Frontal cortex (tissue), 4 donors: ENCODE results near the gene ESR1. TPM values are rescaled to one million over a fixed set of nuclear protein-coding genes. Genes with fewer than 3 reads are reported as not detected.
"Not testable (repeated sequence)": the region's sequence is repeated elsewhere in the genome, so short reads cannot be mapped to it uniquely, and the experiment has no call there.

Experiments
- DNase-seq, 2 donors: peaks; one replicate each; pipeline ENCODE4 v3.0.0; 2012; ENCODE audit warnings: low spot score in 2 of 2
- FAIRE-seq: peaks from 2 replicates; lab custom pipeline; 2012; peaks lifted over from hg19 to GRCh38; lab: Jason Lieb, UNC
- total RNA-seq: library from RNA; depleted of rRNA; stranded (reverse); fragments of >200 nt; gene quantifications from one replicate; pipeline ENCODE4 v1.2.3, GENCODE V29; 2014
- donor health status: control.
- donor health status: control.
- donor health status: control.

The ESR1 gene
- total RNA-seq, 1 donor from 2014 or later: under 0.01 TPM

DNA sequence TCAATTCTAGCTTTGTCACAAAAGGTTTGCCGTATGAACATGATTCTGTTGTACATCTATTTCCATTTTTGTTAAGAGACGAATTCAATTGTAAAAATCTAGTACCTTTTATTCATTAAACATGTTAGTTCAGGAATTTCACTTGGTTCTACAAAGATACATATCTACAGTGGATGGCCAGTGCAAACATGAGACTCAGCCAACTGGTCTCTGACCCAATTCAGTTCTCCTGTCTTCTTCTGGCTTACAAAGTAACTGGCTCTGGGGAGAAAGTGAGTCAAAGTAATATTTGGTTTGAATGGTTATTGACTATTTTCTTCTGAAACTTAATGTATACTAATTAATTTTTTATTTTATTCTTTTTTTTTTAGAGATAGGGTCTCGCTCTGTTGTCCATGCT lies 70.0 kb downstream of the ESR1 start:
- DNase-seq: no peak
- FAIRE-seq: no peak

- DNase-seq (no peak), FAIRE-seq (no peak)
Measured at GRCh38 chr6:151881231-151881630, 73.7 kb downstream of the ESR1 start.

GRCh38 chr6:151882206-151882605 lies 74.7 kb downstream of the ESR1 start:
- no peak for DNase-seq
- FAIRE-seq: no peak

DNA sequence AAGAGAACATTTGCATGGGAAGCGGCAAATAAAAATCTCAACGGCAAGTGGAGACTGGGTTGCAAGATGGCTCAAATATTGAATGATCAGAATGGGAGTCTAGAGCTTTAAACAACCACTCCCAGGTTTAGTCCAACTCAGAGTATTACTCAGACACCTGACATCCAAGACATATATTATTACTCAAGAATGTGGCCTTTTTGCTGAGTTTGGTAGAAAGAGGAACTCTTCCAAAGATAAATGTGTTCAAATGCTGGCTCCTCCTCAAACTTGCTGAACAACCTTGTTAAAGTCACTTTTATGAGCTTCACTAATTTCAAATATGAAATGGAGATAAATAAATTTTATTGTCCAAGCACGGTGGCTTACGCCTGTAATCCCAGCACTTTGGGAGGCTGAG lies 77.8 kb downstream of the ESR1 start:
- DNase-seq (no peak), FAIRE-seq (no peak)

- no peak for FAIRE-seq
- DNase-seq: no peak
Measured at GRCh38 chr6:151891524-151891923, 84.0 kb downstream of the ESR1 start.

- not testable (repeated sequence) for FAIRE-seq
Measured at GRCh38 chr6:151894426-151894825, 86.9 kb downstream of the ESR1 start.

DNA sequence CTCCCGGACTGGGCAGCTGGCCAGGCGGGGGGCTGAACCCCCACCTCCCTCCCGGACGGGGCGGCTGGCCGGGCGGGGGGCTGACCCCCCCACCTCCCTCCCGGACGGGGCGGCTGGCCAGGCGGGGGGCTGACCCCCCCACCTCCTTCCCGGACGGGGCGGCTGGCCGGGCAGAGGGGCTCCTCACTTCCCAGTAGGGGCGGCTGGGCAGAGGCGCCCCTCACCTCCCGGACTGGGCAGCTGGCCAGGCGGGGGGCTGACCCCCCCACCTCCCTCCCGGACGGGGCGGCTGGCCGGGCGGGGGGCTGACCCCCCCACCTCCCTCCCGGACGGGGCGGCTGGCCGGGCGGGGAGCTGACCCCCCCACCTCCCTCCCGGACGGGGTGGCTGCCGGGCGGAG lies 91.7 kb downstream of the ESR1 start:
- FAIRE-seq: not testable (repeated sequence)

More at GRCh38 chr6:151894426-151894825, 86.9 kb downstream of the ESR1 start:
- DNase-seq: not testable (repeated sequence)

DNA sequence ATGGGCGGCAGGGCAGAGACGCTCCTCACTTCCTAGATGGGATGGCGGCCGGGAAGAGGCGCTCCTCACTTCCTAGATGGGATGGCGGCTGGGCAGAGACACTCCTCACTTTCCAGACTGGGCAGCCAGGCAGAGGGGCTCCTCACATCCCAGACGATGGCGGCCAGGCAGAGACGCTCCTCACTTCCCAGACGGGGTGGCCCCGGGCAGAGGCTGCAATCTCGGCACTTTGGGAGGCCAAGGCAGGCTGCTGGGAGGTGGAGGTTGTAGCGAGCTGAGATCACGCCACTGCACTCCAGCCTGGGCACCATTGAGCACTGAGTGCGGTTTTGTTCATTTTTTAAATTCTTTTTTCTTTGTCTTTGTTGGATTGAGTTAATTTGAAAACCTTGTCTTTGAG lies 92.3 kb downstream of the ESR1 start:
- DNase-seq, FAIRE-seq: not testable (repeated sequence)

More for the DNA sequence above, 91.7 kb downstream of the ESR1 start:
- DNase-seq: not testable (repeated sequence)

DNA sequence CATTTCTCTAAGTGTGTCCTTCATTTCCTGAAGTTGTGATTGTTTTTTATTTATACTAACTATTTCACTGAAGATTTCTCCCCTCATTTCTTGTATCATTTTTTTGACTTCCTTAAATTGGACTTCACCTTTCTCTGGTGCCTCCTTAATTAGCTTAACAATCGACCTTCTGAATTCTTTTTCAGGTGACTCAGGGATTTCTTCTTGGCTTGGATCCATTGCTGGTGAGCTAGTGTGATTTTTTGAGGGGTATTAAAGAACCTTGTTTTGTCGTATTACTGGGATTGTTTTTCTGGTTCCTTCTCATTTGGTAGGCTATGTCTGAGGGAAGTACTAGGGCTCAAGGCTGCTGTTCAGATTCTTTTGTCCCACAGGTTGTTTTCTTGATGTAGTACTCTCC lies 92.8 kb downstream of the ESR1 start:
- DNase-seq (no peak), FAIRE-seq (no peak)

DNA sequence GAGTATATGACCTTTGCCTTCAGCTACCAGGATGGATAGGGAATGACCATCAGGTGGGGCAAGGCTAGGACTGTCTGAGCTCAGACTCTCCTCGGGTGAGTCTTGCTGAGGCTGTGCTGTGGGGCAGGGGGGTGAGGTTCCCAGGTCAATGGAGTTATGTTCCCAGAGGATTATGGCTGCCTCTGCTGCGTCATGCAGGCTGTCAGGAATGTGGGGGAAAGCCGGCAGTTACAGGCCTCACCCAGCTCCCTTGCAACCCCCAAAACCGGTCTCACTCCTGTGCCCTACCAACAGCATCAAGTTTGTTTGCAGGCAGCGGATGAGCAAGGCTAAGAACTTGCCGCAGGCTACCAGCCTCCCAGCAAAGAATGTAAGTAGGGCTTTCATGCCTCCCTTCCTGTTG lies 93.5 kb downstream of the ESR1 start:
- DNase-seq (no peak), FAIRE-seq (no peak)

GRCh38 chr6:151904631-151905030 lies 97.1 kb downstream of the ESR1 start:
- FAIRE-seq (no peak), DNase-seq (no peak)

DNA sequence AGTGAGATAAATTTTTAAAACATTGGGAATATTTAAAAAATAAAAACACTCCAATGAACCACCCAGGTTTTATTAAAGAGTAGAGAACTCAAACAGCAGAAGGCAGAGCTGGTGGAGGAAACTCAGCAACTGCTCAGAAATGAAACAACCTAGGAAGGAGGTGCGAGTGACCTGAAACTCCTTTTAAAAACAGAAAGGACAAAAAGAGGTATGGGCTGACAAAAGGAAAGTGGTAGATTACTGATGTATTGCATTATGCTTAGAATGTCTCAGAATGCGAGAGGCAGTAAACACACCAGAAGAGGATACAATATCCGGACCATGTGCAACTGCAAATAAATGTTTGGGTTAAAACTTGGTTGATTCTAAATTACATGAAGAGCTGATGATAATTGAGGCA lies 97.6 kb downstream of the ESR1 start:
- no peak for FAIRE-seq

DNA sequence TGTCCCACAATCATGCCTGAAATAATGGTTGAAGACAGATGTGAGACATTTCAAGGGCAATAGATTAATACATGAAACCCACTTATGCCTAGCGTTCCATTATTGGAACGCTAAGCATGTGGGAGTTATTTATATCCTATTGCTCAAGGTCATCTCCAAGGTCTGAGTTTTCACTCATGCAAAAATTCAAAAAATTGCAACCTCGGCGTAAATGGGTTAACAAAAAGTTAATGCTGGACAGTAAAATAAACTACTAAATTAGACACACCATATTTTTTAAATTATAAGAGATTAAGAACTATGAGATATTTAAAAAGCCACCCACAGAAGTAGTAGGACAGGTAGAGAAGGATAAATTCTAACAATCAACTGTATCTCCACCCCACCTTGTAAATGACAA lies 98.4 kb downstream of the ESR1 start:
- DNase-seq: no peak
- no peak for FAIRE-seq

More for the DNA sequence above, 97.6 kb downstream of the ESR1 start:
- no peak for DNase-seq

GRCh38 chr6:151911401-151911800 lies 103.9 kb downstream of the ESR1 start:
- DNase-seq: no peak
- FAIRE-seq: no peak

- DNase-seq: no peak
- no peak for FAIRE-seq
Measured at GRCh38 chr6:151914484-151914883, 107.0 kb downstream of the ESR1 start.

- FAIRE-seq (no peak), DNase-seq (no peak)
Measured at GRCh38 chr6:151916075-151916474, 108.6 kb downstream of the ESR1 start.

DNA sequence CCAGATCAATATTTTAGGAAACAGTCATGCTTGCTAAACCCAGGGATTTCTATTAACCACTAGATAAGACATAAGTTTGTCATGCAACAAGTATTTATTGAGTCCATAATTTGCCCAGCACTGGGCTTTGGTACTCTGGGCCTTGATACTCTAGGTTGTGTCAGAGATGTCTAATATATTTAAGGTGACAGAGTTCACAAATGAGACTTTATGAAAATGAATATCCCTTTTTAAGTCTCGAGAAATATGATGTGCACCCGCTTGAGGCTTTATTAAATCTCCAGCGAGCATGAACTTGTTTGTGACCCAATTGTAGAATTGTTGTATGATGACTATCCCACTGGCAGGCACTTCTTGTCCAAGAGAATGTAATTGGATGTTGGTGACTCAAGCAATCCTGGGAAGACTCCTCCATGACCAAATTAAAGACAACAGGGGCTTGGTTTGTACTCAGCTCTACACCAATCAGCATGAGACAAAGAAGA lies 109.2 kb downstream of the ESR1 start:
- DNase-seq (no peak), FAIRE-seq (no peak)

DNA sequence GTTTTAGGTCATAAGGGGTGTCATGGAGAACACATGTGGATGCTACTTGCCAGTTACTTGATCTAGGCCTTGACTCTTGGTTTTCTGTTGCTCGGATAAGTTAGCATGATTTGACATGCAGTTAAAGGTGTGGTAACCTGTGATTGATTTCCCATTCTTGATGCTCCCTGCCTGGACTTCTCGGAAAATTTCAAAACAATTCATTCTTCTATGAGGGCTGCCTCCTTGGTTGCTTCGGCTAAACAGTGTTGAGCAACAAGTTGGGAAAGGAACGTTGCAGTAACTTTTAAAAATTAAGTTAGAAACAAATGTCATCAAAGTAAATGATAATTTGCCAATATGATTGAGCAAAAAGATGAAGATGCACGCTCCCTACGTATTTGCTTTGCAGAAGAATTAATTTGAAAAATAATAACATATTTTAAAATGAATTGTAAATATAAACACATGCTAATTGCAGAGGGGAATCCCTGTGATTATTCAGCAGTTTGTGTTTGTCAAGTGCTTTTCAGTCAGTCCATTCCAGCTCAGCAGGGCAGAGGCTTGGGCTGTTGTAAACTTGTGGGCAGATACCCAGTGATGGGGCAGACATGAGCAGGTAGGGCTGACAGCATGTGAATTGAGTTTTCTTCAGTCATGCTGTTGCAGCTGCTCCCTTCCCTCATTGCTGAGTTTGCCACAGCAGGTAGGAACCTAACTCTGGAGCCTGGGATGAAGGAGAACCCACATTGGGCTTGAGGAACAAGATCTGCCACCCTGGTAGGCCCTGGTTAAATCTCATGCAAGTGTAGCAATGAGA lies 110.2 kb downstream of the ESR1 start:
- DNase-seq (no peak), FAIRE-seq (no peak)

GRCh38 chr6:151940307-151940706 lies 132.8 kb downstream of the ESR1 start:
- FAIRE-seq (no peak), DNase-seq (no peak)

DNA sequence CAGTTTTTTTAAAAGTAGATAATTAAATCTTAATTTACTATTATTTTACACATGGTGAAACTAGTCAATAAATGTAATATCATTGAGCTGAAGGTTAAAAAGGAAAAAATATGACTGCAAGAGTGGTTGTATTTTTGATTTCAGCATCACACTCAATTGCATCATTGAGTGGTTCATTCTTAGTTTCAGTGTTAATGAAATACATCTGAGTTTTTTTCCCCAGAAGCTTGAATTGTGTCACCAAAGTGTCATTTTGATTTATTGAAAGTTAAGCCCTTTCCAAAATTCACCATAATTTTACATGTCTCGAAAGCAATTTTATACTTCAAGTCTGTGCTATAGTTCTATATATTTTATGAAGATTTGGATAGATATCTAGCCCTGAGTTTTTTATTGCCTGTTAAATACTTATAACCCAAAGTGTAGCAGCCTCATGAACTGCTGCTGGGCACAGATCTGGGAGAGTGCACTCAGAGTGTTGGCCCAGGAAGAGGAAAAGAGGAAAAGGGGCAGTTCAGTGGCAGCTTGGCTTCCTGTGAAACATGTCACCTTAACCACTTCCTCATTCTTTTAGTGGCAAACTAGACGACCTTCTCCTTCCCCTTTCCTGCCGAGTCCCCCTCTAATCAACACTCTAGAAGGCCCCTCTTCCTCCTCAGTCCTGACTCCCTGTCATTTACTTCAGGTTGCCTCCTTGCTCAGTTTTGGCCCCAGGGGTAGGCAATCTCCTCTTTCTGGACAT lies 140.7 kb downstream of the ESR1 start:
- DNase-seq: no peak
- no peak for FAIRE-seq

DNA sequence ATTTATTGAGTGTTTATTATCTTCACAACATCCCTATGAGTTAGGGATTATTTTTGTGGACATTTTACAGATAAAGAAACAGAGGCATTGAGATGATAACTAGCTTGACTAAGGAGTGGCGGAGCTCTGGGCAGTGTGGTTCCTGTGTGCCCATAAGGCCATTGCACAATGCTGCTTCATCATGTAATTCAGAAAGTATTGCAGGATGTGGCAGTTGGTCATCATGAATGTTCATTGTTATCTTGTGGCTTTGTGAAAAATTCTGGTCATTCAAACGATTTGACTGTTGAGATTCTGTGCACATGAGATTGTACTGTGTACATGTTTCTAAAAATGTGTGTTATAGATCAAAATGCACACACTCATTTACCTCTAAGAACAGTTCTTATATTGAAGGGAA lies 150.8 kb downstream of the ESR1 start:
- FAIRE-seq: no peak
- no peak for DNase-seq
